GM23248 (cell line): ENCODE data around the gene HMGB1. TPM values are rescaled to one million over a fixed set of nuclear protein-coding genes. Genes with fewer than 3 reads are reported as not detected.

Source experiments
- DNase-seq: peaks from one replicate; pipeline ENCODE4 v3.0.0-alpha.2; 2015
- H2AFZ ChIP-seq: fragments of 200-600 bp; sonication (generic); 2 replicates; pipeline ENCODE4 v1.6.1; 2016; ENCODE audit warnings: antibody characterized with exemption
- H3F3A ChIP-seq: fragments of 200-600 bp; sonication (generic); 2 replicates; pipeline ENCODE4 v1.6.1; 2016; ENCODE audit warnings: mild to moderate bottlenecking, antibody characterized with exemption, mixed run types; ENCODE audit not compliant: insufficient read depth
- H3K27ac ChIP-seq: fragments of 200-600 bp; sonication (generic); 2 replicates; pipeline ENCODE4 v1.5.1; 2016; ENCODE audit warnings: mild to moderate bottlenecking
- H3K27me3 ChIP-seq: fragments of 200-600 bp; sonication (generic); replicated peaks from 2 replicates; pipeline ENCODE4 v1.6.1; 2016; ENCODE audit warnings: mild to moderate bottlenecking; ENCODE audit not compliant: insufficient read depth
- H3K36me3 ChIP-seq: fragments of 200-600 bp; sonication (generic); 2 replicates; pipeline ENCODE4 v1.6.1; 2016; ENCODE audit warnings: low read depth, mild to moderate bottlenecking
- H3K4me1 ChIP-seq: fragments of 200-600 bp; sonication (generic); 2 replicates; pipeline ENCODE4 v1.6.1; 2016; ENCODE audit warnings: mild to moderate bottlenecking; ENCODE audit not compliant: insufficient read depth
- H3K4me2 ChIP-seq: fragments of 200-600 bp; sonication (generic); one replicate; pipeline ENCODE4 v1.6.1; 2016; ENCODE audit warnings: mild to moderate bottlenecking; ENCODE audit not compliant: unreplicated experiment
- H3K4me3 ChIP-seq: fragments of 200-600 bp; sonication (generic); 2 replicates; pipeline ENCODE4 v1.5.1; 2016; ENCODE audit warnings: mild to moderate bottlenecking
- H3K79me2 ChIP-seq: fragments of 200-600 bp; sonication (generic); 2 replicates; pipeline ENCODE4 v1.6.1; 2016; ENCODE audit warnings: mild to moderate bottlenecking; ENCODE audit not compliant: insufficient read depth
- H3K9ac ChIP-seq: fragments of 200-600 bp; sonication (generic); 2 replicates; pipeline ENCODE4 v1.6.1; 2016; ENCODE audit warnings: mild to moderate bottlenecking
- H3K9me2 ChIP-seq: fragments of 200-600 bp; sonication (generic); 2 replicates; pipeline ENCODE4 v1.6.1; 2016; ENCODE audit warnings: mixed run types, mild to moderate bottlenecking, moderate library complexity; ENCODE audit not compliant: insufficient read depth
- H3K9me3 ChIP-seq: fragments of 200-600 bp; sonication (generic); one replicate; pipeline ENCODE4 v1.6.1; 2017; ENCODE audit warnings: low read depth
- H4K20me1 ChIP-seq: fragments of 200-600 bp; sonication (generic); 2 replicates; pipeline ENCODE4 v1.6.0; 2016; ENCODE audit not compliant: insufficient read depth
- EZH2 ChIP-seq: fragments of 200-600 bp; sonication (generic); IDR thresholded peaks from 2 replicates; pipeline ENCODE4 v1.6.1; 2018; ENCODE audit warnings: antibody characterized with exemption, mild to moderate bottlenecking; ENCODE audit not compliant: insufficient read depth, poor library complexity, severe bottlenecking
- EZH2phosphoT487 ChIP-seq: fragments of 200-600 bp; sonication (generic); IDR thresholded peaks from 2 replicates; pipeline ENCODE4 v1.6.1; 2018; ENCODE audit warnings: antibody characterized with exemption, moderate library complexity, mild to moderate bottlenecking, low read depth; ENCODE audit not compliant: insufficient read depth
- WGBS, 2 experiments: methylation state at CpG; one replicate each; pipeline ENCODE4 v1.1.6; 2015 to 2017; ENCODE audit warnings: low lambda C conversion rate in 2 of 2, low coverage in 1 of 2; ENCODE audit errors: missing lambda C conversion rate in 2 of 2; 5-methylcytosine and 5-hydroxymethylcytosine counted together
- in situ Hi-C: fragments of 300-500 bp; cut with MboI; formaldehyde crosslinking; loops from 2 replicates; pipeline ENCODE4 v1.15.0; 2020
- polyA plus RNA-seq: library from polyadenylated mRNA; unstranded; fragments of >200 nt; fragmentation: Nextera tagmentation; extraction: Ambion mirVana; gene quantifications from 2 replicates; pipeline ENCODE4 v1.2.1, GENCODE V29; 2016
- total RNA-seq: library from RNA; depleted of rRNA; stranded (reverse); fragments of >200 nt; shearing (Covaris generic); gene quantifications from 2 replicates; pipeline ENCODE4 v1.2.3, GENCODE V29; 2014

HMGB1 gene
- total and polyA plus RNA-seq, 2 experiments from 2014 or later = 233 to 430 TPM

DNA sequence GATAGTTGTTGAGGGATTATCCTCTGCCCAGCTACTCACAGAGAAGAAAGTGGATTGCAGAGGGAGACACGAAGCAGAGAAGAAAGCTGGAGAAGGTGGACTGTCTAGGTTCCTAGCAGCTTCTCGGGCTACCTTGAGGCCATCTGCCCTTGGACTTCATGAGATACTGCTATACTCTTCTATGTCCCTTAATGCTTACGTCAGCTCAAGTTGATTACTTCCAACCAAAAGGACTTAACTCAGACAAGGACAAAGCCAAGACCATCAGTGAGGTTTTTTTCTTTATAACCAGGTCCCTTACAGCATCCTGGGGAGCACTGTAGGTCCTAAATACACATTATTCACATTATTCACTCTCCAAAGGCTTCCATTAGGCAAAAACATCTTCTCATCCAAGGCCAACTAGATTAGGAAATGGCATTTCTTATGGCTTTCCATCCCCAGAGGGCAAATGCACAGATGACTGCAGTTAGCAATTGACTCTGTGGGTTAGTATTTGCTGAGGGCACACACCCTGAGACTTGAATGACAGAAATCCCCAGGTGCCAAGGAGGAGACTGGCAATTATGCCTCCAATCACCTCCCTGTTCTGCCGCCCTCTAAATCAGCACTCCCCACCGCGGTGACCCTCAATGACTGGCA, 47.5 kb downstream of the HMGB1 start:
- Histone ChIP-seq H3K9me3 (no peaks in the 10 kb centered on the region), H3K4me1 (0 out of 2 replicates have a peak, but pooled peaks cover 4% of the 10 kb centered on the region), H2AFZ (no peak overlapping the region; the same call in 1 of the 2 replicates), H3K9ac (no peak overlapping the region), H3K4me3 (no peak overlapping the region), H3K4me2 (no peak overlapping the region), H3F3A (peaks cover 5% of the 10 kb centered on the region; the same call in 1 of the 2 replicates), H3K79me2 (no peaks in the 10 kb centered on the region), H4K20me1 (no peaks in the 10 kb centered on the region), H3K36me3 (no peaks in the 10 kb centered on the region), H3K27ac (no peak overlapping the region), H3K27me3 (no peaks in the 10 kb centered on the region), H3K9me2 (no peaks in the 10 kb centered on the region)
- no peak for TF ChIP-seq EZH2phosphoT487
- no peak for DNase-seq
- in situ Hi-C loops = no loop called here
- WGBS, 2 experiments = 59 to 60% methylated on average over 6 of the region's 6 CpGs

DNA sequence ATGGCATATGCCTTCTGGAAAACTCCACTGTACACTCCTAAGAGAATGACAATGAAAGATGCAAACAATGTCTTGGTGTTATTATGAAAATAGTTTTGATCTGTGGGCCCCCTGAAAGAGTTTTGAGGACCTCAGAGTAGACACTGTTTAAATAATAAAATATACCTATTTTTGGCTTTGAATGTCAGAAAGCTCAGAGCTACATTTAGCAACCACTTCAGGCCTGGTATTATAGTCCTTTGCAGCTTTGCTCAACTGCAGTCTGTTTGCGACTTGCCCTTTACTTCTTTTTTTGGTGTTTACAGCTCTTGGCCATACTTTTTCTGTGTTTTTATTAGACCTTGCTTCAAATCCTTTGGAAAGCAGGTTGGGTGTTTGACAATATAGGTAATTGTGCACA, 49.3 kb downstream of the HMGB1 start:
- no peak overlapping the region for H2AFZ ChIP-seq
- no peak for TF ChIP-seq EZH2
- no peaks in the 10 kb centered on the region for H3K36me3 ChIP-seq
- H3K9me2 ChIP-seq = no peaks in the 10 kb centered on the region
- H3K27ac ChIP-seq = no peak overlapping the region
- H3K27me3 ChIP-seq = no peaks in the 10 kb centered on the region
- WGBS, 2 experiments = 98 to 100% methylated on average over 1 of the region's 1 CpG
- in situ Hi-C loops = no loop called here
- no peaks in the 10 kb centered on the region for H3K79me2 ChIP-seq
- H3K4me2 ChIP-seq = no peak overlapping the region
- no peak overlapping the region for H3K4me3 ChIP-seq
- H3K4me1 ChIP-seq = no peaks in the 10 kb centered on the region
- H3F3A ChIP-seq = peaks cover 5% of the 10 kb centered on the region; the same call in 1 of the 2 replicates
- no peaks in the 10 kb centered on the region for H3K9me3 ChIP-seq
- H4K20me1 ChIP-seq = no peaks in the 10 kb centered on the region
- DNase-seq = no peak
- no peak overlapping the region for H3K9ac ChIP-seq

DNA sequence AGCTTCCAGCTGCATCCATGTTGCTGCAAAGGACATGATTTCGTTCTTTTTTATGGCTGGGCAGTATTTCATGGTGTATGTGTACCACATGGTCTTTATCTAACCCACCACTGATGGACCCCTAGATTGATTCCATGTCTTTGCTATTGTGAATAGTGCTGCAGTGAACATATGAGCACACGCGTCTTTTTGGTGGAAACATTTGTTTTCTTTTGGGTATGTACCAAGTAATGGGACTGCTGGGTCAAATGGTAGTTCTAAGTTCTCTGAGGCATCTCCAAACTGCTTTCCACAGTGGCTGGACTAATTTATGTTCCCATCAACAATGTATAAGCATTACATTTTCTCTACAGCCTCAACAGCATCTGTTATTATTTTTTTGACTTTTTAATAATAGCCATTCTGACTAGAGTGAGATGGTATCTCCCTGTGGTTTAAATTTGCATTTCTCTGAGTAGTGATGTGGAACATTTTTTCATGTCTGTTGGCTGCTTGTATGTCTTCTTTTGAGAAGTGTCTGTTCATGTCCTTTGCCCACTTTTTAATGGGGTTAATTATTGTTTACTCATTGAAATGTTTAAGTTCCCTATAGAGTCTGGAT, 50.2 kb downstream of the HMGB1 start:
- no peak overlapping the region for H3K9ac ChIP-seq
- no peak overlapping the region for H3K4me2 ChIP-seq
- no peaks in the 10 kb centered on the region for H3K9me2 ChIP-seq
- H3K27ac ChIP-seq = no peak overlapping the region
- peaks cover 9% of the 10 kb centered on the region; the same call in 1 of the 2 replicates for H3K4me1 ChIP-seq
- H4K20me1 ChIP-seq = no peaks in the 10 kb centered on the region
- TF ChIP-seq EZH2 (no peak), EZH2phosphoT487 (no peak)
- no peaks in the 10 kb centered on the region for H3K27me3 ChIP-seq
- WGBS, 2 experiments = 67 to 71% methylated on average over 3 of the region's 3 CpGs
- no peak for DNase-seq
- in situ Hi-C loops = no loop called here
- no peaks in the 10 kb centered on the region for H3K36me3 ChIP-seq
- no peaks in the 10 kb centered on the region for H3K79me2 ChIP-seq
- H3K4me3 ChIP-seq = no peak overlapping the region
- H3K9me3 ChIP-seq = no peaks in the 10 kb centered on the region
- H2AFZ ChIP-seq = no peak overlapping the region; the same call in 1 of the 2 replicates
- H3F3A ChIP-seq = peaks cover 9% of the 10 kb centered on the region

- Histone ChIP-seq H4K20me1 (no peaks in the 10 kb centered on the region), H3K4me2 (no peak overlapping the region), H3K79me2 (no peaks in the 10 kb centered on the region), H3K9me3 (no peaks in the 10 kb centered on the region), H3K4me3 (no peak overlapping the region), H3K36me3 (no peaks in the 10 kb centered on the region), H3F3A (peaks cover 26% of the 10 kb centered on the region), H3K4me1 (peaks cover 26% of the 10 kb centered on the region), H3K27ac (no peak overlapping the region), H3K27me3 (no peaks in the 10 kb centered on the region), H3K9ac (no peak overlapping the region), H3K9me2 (no peaks in the 10 kb centered on the region), H2AFZ (no peak overlapping the region)
- in situ Hi-C loops = no loop called here
- no peak for DNase-seq
- TF ChIP-seq EZH2phosphoT487 (no peak), EZH2 (no peak)
- 79 to 81% methylated on average over 3 of the region's 3 CpGs for WGBS, 2 experiments
Measured at GRCh38 chr13:30413842-30414241, 51.9 kb downstream of the HMGB1 start.
